Keratinocyte (primary cell): Measurements from ENCODE around the gene ANKRD31. TPM values are rescaled to one million over a fixed set of nuclear protein-coding genes. Genes with fewer than 3 reads are reported as not detected.
"Not testable (repeated sequence)": the region's sequence is repeated elsewhere in the genome, so short reads cannot be mapped to it uniquely, and the experiment has no call there.

Experiments used
- DNase-seq: peaks from one replicate; pipeline ENCODE4 v3.0.0-alpha.2; 2011; ENCODE audit warnings: low read depth, missing footprints, low spot score
- FAIRE-seq: peaks from 2 replicates; lab custom pipeline; 2011; peaks lifted over from hg19 to GRCh38; lab: Jason Lieb, UNC
- H2AFZ ChIP-seq: 2 replicates; pipeline ENCODE4 v1.6.0; 2012; ENCODE audit warnings: low read length, control low read depth, inconsistent platforms; ENCODE audit not compliant: control insufficient read depth
- H3K27ac ChIP-seq: 2 replicates; pipeline ENCODE4 v1.5.1; 2011; ENCODE audit warnings: low read length; ENCODE audit not compliant: control insufficient read depth, insufficient read depth
- H3K27me3 ChIP-seq: 3 replicates; pipeline ENCODE4 v1.6.0; 2011; ENCODE audit warnings: low read length; ENCODE audit not compliant: control insufficient read depth, insufficient read depth; ENCODE audit errors: extremely low read depth
- H3K36me3 ChIP-seq, 2 experiments: 2 replicates in 1 of 2; 3 replicates in 1 of 2; pipeline ENCODE4 v1.5.1; 2011; ENCODE audit warnings: low read length in 2 of 2, mild to moderate bottlenecking in 1 of 2; ENCODE audit not compliant: control insufficient read depth in 2 of 2, insufficient read depth in 2 of 2; ENCODE audit errors: extremely low read depth in 1 of 2
- H3K4me1 ChIP-seq: 3 replicates; pipeline ENCODE4 v1.5.1; 2011; ENCODE audit warnings: low read length; ENCODE audit not compliant: control insufficient read depth, insufficient read depth; ENCODE audit errors: extremely low read depth
- H3K4me2 ChIP-seq: 3 replicates; pipeline ENCODE4 v1.6.0; 2011; ENCODE audit warnings: low read depth, low read length; ENCODE audit not compliant: control insufficient read depth, insufficient read depth; ENCODE audit errors: extremely low read depth
- H3K4me3 ChIP-seq, 3 experiments: fragments of 200-600 bp in 1 of 3; sonication (generic) in 1 of 3; 2 replicates in 2 of 3; 3 replicates in 1 of 3; pipeline ENCODE4 v1.5.1; 2011 to 2016; ENCODE audit warnings: low read length in 3 of 3, mild to moderate bottlenecking in 3 of 3, control low read depth in 2 of 3, inconsistent platforms in 1 of 3, low read depth in 1 of 3, mixed read lengths in 1 of 3, mixed run types in 1 of 3, moderate library complexity in 1 of 3; ENCODE audit not compliant: control insufficient read depth in 2 of 3, insufficient read depth in 2 of 3; ENCODE audit errors: extremely low read depth in 1 of 3
- H3K79me2 ChIP-seq: 2 replicates; pipeline ENCODE4 v1.6.0; 2012; ENCODE audit warnings: low read length; ENCODE audit not compliant: control insufficient read depth, insufficient read depth
- H3K9ac ChIP-seq: 3 replicates; pipeline ENCODE4 v1.6.0; 2011; ENCODE audit warnings: low read length; ENCODE audit not compliant: control insufficient read depth, insufficient read depth; ENCODE audit errors: extremely low read depth
- H3K9me1 ChIP-seq: 3 replicates; pipeline ENCODE4 v1.6.0; 2011; ENCODE audit warnings: low read length; ENCODE audit not compliant: control insufficient read depth, insufficient read depth; ENCODE audit errors: extremely low read depth
- H3K9me3 ChIP-seq: 2 replicates; pipeline ENCODE4 v1.5.1; 2012; ENCODE audit warnings: low read depth, low read length; ENCODE audit not compliant: control insufficient read depth
- H4K20me1 ChIP-seq: 3 replicates; pipeline ENCODE4 v1.6.0; 2011; ENCODE audit warnings: low read length; ENCODE audit not compliant: control insufficient read depth, insufficient read depth; ENCODE audit errors: extremely low read depth
- CTCF ChIP-seq, 3 experiments: IDR thresholded peaks in 1 of 3; conservative IDR thresholded peaks in 1 of 3; optimal IDR thresholded peaks in 1 of 3; 2 replicates in 2 of 3; 3 replicates in 1 of 3; pipeline versions ENCODE3 to v1.5.1; 2011; ENCODE audit warnings: low read length in 3 of 3, mild to moderate bottlenecking in 3 of 3, moderate library complexity in 2 of 3, control low read depth in 1 of 3, inconsistent platforms in 1 of 3; ENCODE audit not compliant: insufficient read depth in 2 of 3; ENCODE audit errors: extremely low read depth in 1 of 3
- EZH2 ChIP-seq: IDR thresholded peaks from one replicate; pipeline ENCODE4 v1.6.1; 2012; ENCODE audit warnings: inconsistent platforms, mild to moderate bottlenecking, low read length, moderate library complexity
- dilution Hi-C: fragments of 300-500 bp; cut with MboI; formaldehyde crosslinking; loops from one replicate; pipeline ENCODE4 v1.7.0; 2020; ENCODE audit warnings: low sequenced_read_pairs; ENCODE audit not compliant: extremely low pct_ligation_motif_present
- polyA plus RNA-seq, 5 experiments: library from polyadenylated mRNA; depleted of rRNA in 3 of 5; stranded (reverse) in 3 of 5; stranded (forward) in 1 of 5; unstranded in 1 of 5; fragments of >200 nt; gene quantifications; 1 replicate in 1 of 5; 2 replicates in 3 of 5; 3 replicates in 1 of 5; pipeline versions ENCODE4 v1.2.1 to v1.2.3, GENCODE V29; 2011 to 2012; ENCODE audit warnings: missing spikeins in 2 of 5, low read depth in 1 of 5, low replicate concordance in 1 of 5

The ANKRD31 gene
- polyA plus RNA-seq, 1 donor (not counting 4 experiments of a cell fraction or from before 2014, with no cell fraction given) = 0.18 TPM

- no peak for DNase-seq
- no peak overlapping the region for H3K4me2 ChIP-seq
- no peak for FAIRE-seq
Observed at GRCh38 chr5:75108515-75108914, 128.2 kb downstream of the ANKRD31 start.

GRCh38 chr5:75095956-75096355 is 140.7 kb downstream of the ANKRD31 start:
- H3K79me2 ChIP-seq, H3K9me3 ChIP-seq, FAIRE-seq, DNase-seq, H4K20me1 ChIP-seq, H3K27me3 ChIP-seq, dilution Hi-C loops, H3K4me3 ChIP-seq, H3K9ac ChIP-seq, H3K9me1 ChIP-seq, H2AFZ ChIP-seq, H3K36me3 ChIP-seq: not testable (repeated sequence)
- Histone ChIP-seq H3K27ac (peak overlapping the region; percentile 60), H3K4me1 (peaks cover 23% of the 10 kb centered on the region), H3K4me2 (peak overlapping the region; percentile 28)

More at GRCh38 chr5:75108515-75108914, 128.2 kb downstream of the ANKRD31 start:
- H3K27me3 ChIP-seq = no peaks in the 10 kb centered on the region
- TF ChIP-seq EZH2 (no peak), CTCF (optimal IDR thresholded peaks at IDR 0.05 in 1 of 3, IDR thresholded peaks at IDR 0.05 in 1 of 3, conservative IDR thresholded peaks at IDR 0.05 in 1 of 3; ENCODE audit: extremely low read depth in 1 of 3, insufficient read depth in 2 of 3, low read length in 3 of 3) (no peak)
- no peaks in the 10 kb centered on the region for H3K9me3 ChIP-seq
- no peak overlapping the region for H3K27ac ChIP-seq
- no peak overlapping the region for H3K4me3 ChIP-seq
- no peak overlapping the region for H2AFZ ChIP-seq
- no peak overlapping the region for H3K9ac ChIP-seq
- no peaks in the 10 kb centered on the region for H3K36me3 ChIP-seq
- dilution Hi-C loops = no loop called here
- H3K9me1 ChIP-seq = no peaks in the 10 kb centered on the region
- peaks cover 24% of the 10 kb centered on the region for H3K4me1 ChIP-seq
- H3K79me2 ChIP-seq = no peaks in the 10 kb centered on the region
- no peaks in the 10 kb centered on the region for H4K20me1 ChIP-seq

GRCh38 chr5:75091597-75091996 is 145.1 kb downstream of the ANKRD31 start:
- peak; percentile 99 for FAIRE-seq
- DNase-seq = peak; percentile 66
- peak overlapping the region; percentile 95 for H2AFZ ChIP-seq

More at GRCh38 chr5:75091597-75091996, 145.1 kb downstream of the ANKRD31 start:
- H3K9me3 ChIP-seq = no peaks in the 10 kb centered on the region
- H3K27me3 ChIP-seq = no peaks in the 10 kb centered on the region
- no peaks in the 10 kb centered on the region for H3K36me3 ChIP-seq
- peak overlapping the region; percentile 43 for H3K9ac ChIP-seq
- H3K27ac ChIP-seq = peak overlapping the region; percentile 82
- H3K9me1 ChIP-seq = no peaks in the 10 kb centered on the region
- no peaks in the 10 kb centered on the region for H3K79me2 ChIP-seq
- no peaks in the 10 kb centered on the region for H4K20me1 ChIP-seq
- H3K4me2 ChIP-seq = peak overlapping the region; percentile 68
- peak overlapping the region in 1 of 3 experiments; percentile 8 for H3K4me3 ChIP-seq
- TF ChIP-seq CTCF (optimal IDR thresholded peaks at IDR 0.05 in 1 of 3, IDR thresholded peaks at IDR 0.05 in 1 of 3, conservative IDR thresholded peaks at IDR 0.05 in 1 of 3; ENCODE audit: extremely low read depth in 1 of 3, insufficient read depth in 2 of 3, low read length in 3 of 3) (no peak), EZH2 (no peak)
- dilution Hi-C loops = no loop called here
- H3K4me1 ChIP-seq = peaks cover 32% of the 10 kb centered on the region
